ENCODE measurements around the gene ATP2B2.

The ATP2B2 gene

DNA sequence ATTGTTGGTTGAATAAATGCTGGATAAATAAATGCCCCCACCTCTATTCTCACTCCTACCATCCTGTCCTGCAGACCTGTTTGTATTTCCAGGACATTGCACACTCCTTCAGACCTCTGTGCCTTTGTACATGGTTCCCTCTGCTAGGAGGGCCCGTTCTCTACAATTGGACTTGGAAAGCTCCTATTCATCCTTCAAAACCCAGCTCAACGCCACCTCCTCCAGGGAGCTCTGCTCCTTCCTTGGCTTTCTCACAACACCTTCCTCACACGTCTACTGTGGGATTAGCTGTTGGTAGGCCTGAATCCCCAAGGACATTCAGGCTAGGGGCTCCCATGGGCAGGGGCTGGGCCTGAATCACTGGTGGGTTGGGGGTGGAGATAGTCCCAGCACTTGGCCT, 105.8 kb downstream of the ATP2B2 start:
- Histone ChIP-seq H3K36me3 (ENCODE audit: control insufficient read depth in 1 of 2, insufficient read depth in 2 of 2, low read length in 2 of 2) (no peaks in the 10 kb centered on the region), H3K9me3 (ENCODE audit: control insufficient read depth in 1 of 2, low read length in 2 of 2) (no peaks in the 10 kb centered on the region), H3K27ac (ENCODE audit: low read length) (no peak overlapping the region), H3K27me3 (ENCODE audit: low read depth, low read length) (no peaks in the 10 kb centered on the region), H3K4me1 (ENCODE audit: control insufficient read depth in 1 of 2, insufficient read depth in 2 of 2, low read length in 2 of 2) (no peaks in the 10 kb centered on the region), H3K4me3 (ENCODE audit: low read depth in 1 of 2, low read length in 2 of 2) (no peak overlapping the region)

- Histone ChIP-seq H3K4me1 (ENCODE audit: control insufficient read depth in 1 of 2, insufficient read depth in 2 of 2, low read length in 2 of 2) (no peaks in the 10 kb centered on the region), H3K36me3 (ENCODE audit: control insufficient read depth in 1 of 2, insufficient read depth in 2 of 2, low read length in 2 of 2) (no peaks in the 10 kb centered on the region), H3K27me3 (ENCODE audit: low read depth, low read length) (no peaks in the 10 kb centered on the region), H3K9me3 (ENCODE audit: control insufficient read depth in 1 of 2, low read length in 2 of 2) (no peaks in the 10 kb centered on the region), H3K27ac (ENCODE audit: low read length) (no peak overlapping the region), H3K4me3 (ENCODE audit: low read depth in 1 of 2, low read length in 2 of 2) (no peak overlapping the region)
Observed at GRCh38 chr3:10398341-10398740, 107.0 kb downstream of the ATP2B2 start.

DNA sequence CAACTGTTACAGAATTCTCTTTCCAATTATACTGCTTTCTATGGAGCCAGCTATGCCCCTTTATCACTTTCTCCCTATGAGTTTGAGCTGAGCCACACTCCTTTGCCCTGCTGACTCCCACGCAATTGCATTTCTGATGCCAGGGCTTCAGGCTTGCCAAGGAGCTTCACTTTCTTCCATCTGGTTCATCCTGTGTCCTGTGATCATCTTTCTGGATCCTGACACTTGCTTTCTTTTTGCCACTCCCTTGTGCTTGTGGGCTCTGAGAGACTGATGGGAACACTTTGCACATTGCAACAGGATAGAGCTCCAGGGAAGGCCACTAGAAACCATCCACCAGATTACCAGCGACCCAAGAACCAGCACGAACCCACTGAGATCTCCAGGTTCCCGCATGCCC, 107.5 kb downstream of the ATP2B2 start:
- Histone ChIP-seq H3K4me1 (ENCODE audit: control insufficient read depth in 1 of 2, insufficient read depth in 2 of 2, low read length in 2 of 2) (no peaks in the 10 kb centered on the region), H3K36me3 (ENCODE audit: control insufficient read depth in 1 of 2, insufficient read depth in 2 of 2, low read length in 2 of 2) (no peaks in the 10 kb centered on the region), H3K27me3 (ENCODE audit: low read depth, low read length) (no peaks in the 10 kb centered on the region), H3K9me3 (ENCODE audit: control insufficient read depth in 1 of 2, low read length in 2 of 2) (no peaks in the 10 kb centered on the region), H3K4me3 (ENCODE audit: low read depth in 1 of 2, low read length in 2 of 2) (no peak overlapping the region), H3K27ac (ENCODE audit: low read length) (no peak overlapping the region)

DNA sequence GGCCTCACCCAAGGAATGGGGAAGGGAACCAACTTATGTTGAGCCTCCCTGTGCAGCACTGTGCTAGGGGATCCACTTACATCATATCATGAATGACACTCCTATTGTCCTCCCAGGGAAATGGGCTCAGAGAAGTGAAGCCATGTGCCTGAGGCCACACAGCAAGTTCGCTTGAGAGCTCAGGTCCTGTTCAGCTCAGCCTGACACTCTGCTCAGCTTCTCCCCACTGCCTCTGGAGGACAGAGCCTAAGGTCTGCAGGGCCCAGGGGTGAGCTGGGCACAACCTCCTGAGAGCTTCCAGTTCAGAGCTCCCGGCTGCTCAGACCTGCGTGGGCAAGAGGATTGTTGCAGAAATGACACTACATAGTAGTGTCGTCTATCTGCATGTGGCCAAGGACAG, 108.5 kb downstream of the ATP2B2 start:
- Histone ChIP-seq H3K27ac (ENCODE audit: low read length) (no peak overlapping the region), H3K27me3 (ENCODE audit: low read depth, low read length) (no peaks in the 10 kb centered on the region), H3K36me3 (ENCODE audit: control insufficient read depth in 1 of 2, insufficient read depth in 2 of 2, low read length in 2 of 2) (no peaks in the 10 kb centered on the region), H3K4me1 (ENCODE audit: control insufficient read depth in 1 of 2, insufficient read depth in 2 of 2, low read length in 2 of 2) (no peaks in the 10 kb centered on the region), H3K9me3 (ENCODE audit: control insufficient read depth in 1 of 2, low read length in 2 of 2) (no peaks in the 10 kb centered on the region), H3K4me3 (ENCODE audit: low read depth in 1 of 2, low read length in 2 of 2) (no peak overlapping the region)

- Histone ChIP-seq H3K27me3 (ENCODE audit: low read depth, low read length) (no peaks in the 10 kb centered on the region), H3K9me3 (ENCODE audit: control insufficient read depth in 1 of 2, low read length in 2 of 2) (no peaks in the 10 kb centered on the region), H3K36me3 (ENCODE audit: control insufficient read depth in 1 of 2, insufficient read depth in 2 of 2, low read length in 2 of 2) (no peaks in the 10 kb centered on the region), H3K4me1 (ENCODE audit: control insufficient read depth in 1 of 2, insufficient read depth in 2 of 2, low read length in 2 of 2) (no peaks in the 10 kb centered on the region), H3K4me3 (ENCODE audit: low read depth in 1 of 2, low read length in 2 of 2) (no peak overlapping the region), H3K27ac (ENCODE audit: low read length) (no peak overlapping the region)
Observed at GRCh38 chr3:10396083-10396482, 109.3 kb downstream of the ATP2B2 start.

- Histone ChIP-seq H3K36me3 (ENCODE audit: control insufficient read depth in 1 of 2, insufficient read depth in 2 of 2, low read length in 2 of 2) (no peaks in the 10 kb centered on the region), H3K27ac (ENCODE audit: low read length) (no peak overlapping the region), H3K4me3 (ENCODE audit: low read depth in 1 of 2, low read length in 2 of 2) (no peak overlapping the region), H3K27me3 (ENCODE audit: low read depth, low read length) (no peaks in the 10 kb centered on the region), H3K9me3 (ENCODE audit: control insufficient read depth in 1 of 2, low read length in 2 of 2) (no peaks in the 10 kb centered on the region), H3K4me1 (ENCODE audit: control insufficient read depth in 1 of 2, insufficient read depth in 2 of 2, low read length in 2 of 2) (no peaks in the 10 kb centered on the region)
Observed at GRCh38 chr3:10395671-10396070, 109.7 kb downstream of the ATP2B2 start.

DNA sequence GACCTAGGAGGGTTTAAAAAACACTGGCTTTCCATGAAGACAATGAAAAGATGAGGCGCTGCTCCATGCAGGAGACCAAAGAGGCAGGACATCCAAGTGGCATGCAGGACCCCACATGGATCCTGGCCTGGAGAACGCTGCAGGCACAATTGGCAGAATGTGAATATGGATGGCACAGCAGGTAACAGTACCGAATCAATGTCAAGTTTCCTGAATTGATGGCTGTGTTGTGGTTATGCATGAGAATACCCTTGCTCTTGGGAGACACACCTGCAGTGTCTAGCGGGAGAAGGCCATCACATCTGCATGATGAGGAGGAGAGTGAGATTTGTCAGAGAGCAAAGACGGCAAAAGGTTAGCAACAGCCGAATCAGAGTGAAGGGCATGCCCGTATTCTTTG, 110.2 kb downstream of the ATP2B2 start:
- Histone ChIP-seq H3K36me3 (ENCODE audit: control insufficient read depth in 1 of 2, insufficient read depth in 2 of 2, low read length in 2 of 2) (no peaks in the 10 kb centered on the region), H3K9me3 (ENCODE audit: control insufficient read depth in 1 of 2, low read length in 2 of 2) (peaks cover 0 to 5% of the 10 kb centered on the region in 2 donors), H3K4me1 (ENCODE audit: control insufficient read depth in 1 of 2, insufficient read depth in 2 of 2, low read length in 2 of 2) (no peaks in the 10 kb centered on the region), H3K27ac (ENCODE audit: low read length) (no peak overlapping the region), H3K27me3 (ENCODE audit: low read depth, low read length) (no peaks in the 10 kb centered on the region), H3K4me3 (ENCODE audit: low read depth in 1 of 2, low read length in 2 of 2) (no peak overlapping the region)

DNA sequence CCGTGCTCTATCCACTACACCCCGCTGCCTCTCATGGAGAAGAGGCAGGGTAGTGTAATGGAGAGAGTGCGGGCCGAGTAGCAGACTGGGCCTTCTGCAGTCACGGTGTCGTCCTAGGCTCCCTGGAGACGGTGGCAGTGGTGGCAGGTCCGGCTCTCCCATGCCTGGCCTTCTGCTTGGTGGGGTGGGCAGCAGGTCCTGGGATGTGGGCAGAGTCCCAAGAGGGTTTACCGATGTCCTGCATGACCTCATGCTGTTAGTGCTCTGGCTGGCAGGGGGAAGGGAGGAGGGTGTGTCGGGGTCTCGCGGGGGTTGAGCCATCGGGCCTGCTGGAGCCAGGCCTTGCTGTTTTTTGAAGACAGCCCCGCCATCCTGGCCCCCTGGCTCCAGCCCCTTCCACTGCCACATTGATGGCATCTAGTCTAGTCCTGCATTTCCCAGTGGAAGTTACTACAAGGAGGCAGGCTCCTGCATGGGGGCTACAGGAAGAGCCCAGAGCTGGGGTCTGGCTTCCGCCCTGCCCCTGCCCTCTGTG, 110.8 kb downstream of the ATP2B2 start:
- Histone ChIP-seq H3K4me1 (ENCODE audit: control insufficient read depth in 1 of 2, insufficient read depth in 2 of 2, low read length in 2 of 2) (no peaks in the 10 kb centered on the region), H3K4me3 (ENCODE audit: low read depth in 1 of 2, low read length in 2 of 2) (no peak overlapping the region), H3K36me3 (ENCODE audit: control insufficient read depth in 1 of 2, insufficient read depth in 2 of 2, low read length in 2 of 2) (no peaks in the 10 kb centered on the region), H3K27ac (ENCODE audit: low read length) (no peak overlapping the region), H3K9me3 (ENCODE audit: control insufficient read depth in 1 of 2, low read length in 2 of 2) (peaks cover 0 to 5% of the 10 kb centered on the region in 2 donors), H3K27me3 (ENCODE audit: low read depth, low read length) (no peaks in the 10 kb centered on the region)

DNA sequence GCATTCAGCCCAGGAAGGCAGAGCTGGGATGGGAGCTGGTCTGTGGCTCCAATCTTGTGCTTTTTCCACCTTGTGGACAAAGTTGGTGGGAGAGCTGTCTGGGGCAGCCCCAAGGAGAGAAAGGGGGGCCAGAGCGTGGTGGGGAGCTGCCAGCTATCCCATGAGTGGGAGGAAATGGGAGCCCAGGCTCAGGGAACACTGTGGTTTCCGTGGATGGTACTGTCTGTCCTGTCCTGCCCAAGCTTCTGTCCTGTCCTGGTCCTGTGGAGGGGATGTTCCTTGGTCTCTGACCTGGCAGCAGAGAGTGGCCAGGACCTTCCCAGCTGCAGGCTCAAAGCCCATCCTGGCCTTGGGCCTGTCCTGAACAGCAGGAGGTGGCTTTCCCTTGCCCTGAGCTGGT, 111.9 kb downstream of the ATP2B2 start:
- Histone ChIP-seq H3K4me1 (ENCODE audit: control insufficient read depth in 1 of 2, insufficient read depth in 2 of 2, low read length in 2 of 2) (no peaks in the 10 kb centered on the region), H3K36me3 (ENCODE audit: control insufficient read depth in 1 of 2, insufficient read depth in 2 of 2, low read length in 2 of 2) (no peaks in the 10 kb centered on the region), H3K27ac (ENCODE audit: low read length) (no peak overlapping the region), H3K27me3 (ENCODE audit: low read depth, low read length) (no peaks in the 10 kb centered on the region), H3K9me3 (ENCODE audit: control insufficient read depth in 1 of 2, low read length in 2 of 2) (peaks cover 0 to 14% of the 10 kb centered on the region in 2 donors), H3K4me3 (ENCODE audit: low read depth in 1 of 2, low read length in 2 of 2) (no peak overlapping the region)

DNA sequence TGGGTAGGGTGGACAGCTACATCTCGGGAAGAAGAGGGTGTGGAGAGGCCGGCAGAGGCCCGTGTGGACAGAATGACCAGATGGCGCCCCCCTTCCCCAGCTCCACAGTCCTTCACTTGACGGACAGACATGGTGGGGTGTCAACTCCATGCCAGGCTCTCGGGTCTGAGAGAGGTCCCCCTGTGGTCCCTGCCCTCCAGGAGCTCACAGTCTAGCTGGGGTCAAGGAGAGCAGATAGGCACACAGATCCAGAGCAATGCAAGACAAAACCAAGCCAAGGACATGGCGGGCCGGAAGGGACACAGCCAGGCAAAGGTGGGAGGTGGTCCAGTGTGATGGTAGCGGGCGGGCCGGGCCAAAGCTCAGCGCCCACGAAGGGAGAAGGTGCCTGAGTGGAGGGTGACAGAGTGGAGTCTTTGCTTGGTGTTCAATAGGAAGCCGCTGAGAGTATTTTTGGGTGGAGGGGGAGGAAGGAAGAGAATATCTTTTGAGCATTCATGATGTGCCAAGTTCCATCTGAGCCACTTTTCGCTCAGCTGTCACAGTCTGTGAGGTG, 112.4 kb downstream of the ATP2B2 start:
- Histone ChIP-seq H3K36me3 (ENCODE audit: control insufficient read depth in 1 of 2, insufficient read depth in 2 of 2, low read length in 2 of 2) (no peaks in the 10 kb centered on the region), H3K27me3 (ENCODE audit: low read depth, low read length) (no peaks in the 10 kb centered on the region), H3K4me1 (ENCODE audit: control insufficient read depth in 1 of 2, insufficient read depth in 2 of 2, low read length in 2 of 2) (no peaks in the 10 kb centered on the region), H3K9me3 (ENCODE audit: control insufficient read depth in 1 of 2, low read length in 2 of 2) (peaks cover 1 to 19% of the 10 kb centered on the region in 2 donors), H3K27ac (ENCODE audit: low read length) (no peak overlapping the region), H3K4me3 (ENCODE audit: low read depth in 1 of 2, low read length in 2 of 2) (no peak overlapping the region)

DNA sequence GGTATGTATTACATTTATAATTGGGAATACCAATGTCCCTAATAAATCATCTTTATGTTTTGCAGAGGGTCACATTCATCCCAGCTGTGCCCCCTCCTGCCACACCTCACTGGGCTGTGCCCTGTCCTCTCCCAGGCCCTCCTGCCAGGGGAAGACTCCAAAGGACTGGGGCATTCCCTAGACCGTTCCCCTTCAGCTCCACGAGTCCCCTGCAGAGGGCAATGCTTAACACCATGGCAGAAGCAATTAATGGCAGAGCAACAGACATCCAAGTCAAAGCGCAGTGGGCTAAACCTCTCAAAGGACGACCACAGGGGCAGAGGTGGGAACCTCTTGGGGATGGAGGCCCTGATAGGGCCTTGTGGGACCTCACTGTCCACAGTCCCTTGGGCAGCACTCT, 113.1 kb downstream of the ATP2B2 start:
- Histone ChIP-seq H3K27me3 (ENCODE audit: low read depth, low read length) (no peaks in the 10 kb centered on the region), H3K36me3 (ENCODE audit: control insufficient read depth in 1 of 2, insufficient read depth in 2 of 2, low read length in 2 of 2) (no peaks in the 10 kb centered on the region), H3K9me3 (ENCODE audit: control insufficient read depth in 1 of 2, low read length in 2 of 2) (peaks cover 8 to 27% of the 10 kb centered on the region in 2 donors), H3K27ac (ENCODE audit: low read length) (no peak overlapping the region), H3K4me3 (ENCODE audit: low read depth in 1 of 2, low read length in 2 of 2) (no peak overlapping the region), H3K4me1 (ENCODE audit: control insufficient read depth in 1 of 2, insufficient read depth in 2 of 2, low read length in 2 of 2) (no peaks in the 10 kb centered on the region)

DNA sequence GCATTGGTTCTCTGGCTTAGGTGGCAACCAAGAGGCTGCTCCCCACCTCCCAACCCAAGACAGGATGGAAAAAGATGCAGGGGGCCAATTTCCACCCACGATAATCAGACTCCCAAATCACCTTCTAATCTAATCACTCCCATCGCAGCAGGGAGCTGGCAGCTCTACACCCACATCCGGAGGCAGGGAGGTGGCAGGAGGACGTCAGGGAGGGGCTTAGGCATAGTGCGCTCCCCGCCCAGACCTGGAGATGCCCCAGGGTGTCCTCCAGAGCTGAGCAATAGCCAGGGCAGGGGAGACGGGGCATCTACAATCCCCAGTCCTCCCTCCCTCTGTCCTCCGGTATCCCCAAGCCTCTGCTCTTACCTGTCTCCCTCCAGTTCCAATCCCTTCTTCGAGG, 114.0 kb downstream of the ATP2B2 start:
- Histone ChIP-seq H3K9me3 (ENCODE audit: control insufficient read depth in 1 of 2, low read length in 2 of 2) (peaks cover 8 to 35% of the 10 kb centered on the region in 2 donors), H3K27ac (ENCODE audit: low read length) (no peak overlapping the region), H3K4me1 (ENCODE audit: control insufficient read depth in 1 of 2, insufficient read depth in 2 of 2, low read length in 2 of 2) (no peaks in the 10 kb centered on the region), H3K36me3 (ENCODE audit: control insufficient read depth in 1 of 2, insufficient read depth in 2 of 2, low read length in 2 of 2) (no peaks in the 10 kb centered on the region), H3K27me3 (ENCODE audit: low read depth, low read length) (no peaks in the 10 kb centered on the region), H3K4me3 (ENCODE audit: low read depth in 1 of 2, low read length in 2 of 2) (no peak overlapping the region)
